A549 (cell line): ENCODE measurements around the gene BRICD5.

Experiments
- CTCF ChIP-seq: fragments of >200 bp; sonication (Bioruptor Twin); formaldehyde crosslinking; IDR thresholded peaks from 3 replicates; pipeline ENCODE4 v1.5.1; 2016
- FOSB ChIP-seq: fragments of 250-450 bp; sonication (Bioruptor Pico); IDR thresholded peaks from 2 replicates; pipeline ENCODE4 v1.5.0; 2020; ENCODE audit warnings: mild to moderate bottlenecking, moderate library complexity
- GATA3 ChIP-seq: IDR thresholded peaks from 2 replicates; pipeline ENCODE4 v1.6.1; 2012; ENCODE audit warnings: borderline replicate concordance
- NR3C1 ChIP-seq: fragments of >200 bp; sonication (Bioruptor Twin); formaldehyde crosslinking; IDR thresholded peaks from 3 replicates; pipeline ENCODE4 v1.6.1; 2017
- SMC3 ChIP-seq: fragments of >200 bp; sonication (Bioruptor Twin); formaldehyde crosslinking; IDR thresholded peaks from 3 replicates; pipeline ENCODE4 v1.6.1; 2018; ENCODE audit warnings: inconsistent platforms
- TF ChIP-seq, protein P1 (sequence below): fragments of 200-600 bp; sonication (generic); IDR thresholded peaks from 2 replicates; pipeline ENCODE4 v1.6.1; 2016; ENCODE audit warnings: antibody characterized with exemption, mild to moderate bottlenecking, moderate library complexity

- TF ChIP-seq CTCF (no peak), FOSB (CRISPR knock-in tag) (no peak), SMC3 (no peak), NR3C1 (no peak), GATA3 (no peak)
- TF ChIP-seq, protein P1, sequence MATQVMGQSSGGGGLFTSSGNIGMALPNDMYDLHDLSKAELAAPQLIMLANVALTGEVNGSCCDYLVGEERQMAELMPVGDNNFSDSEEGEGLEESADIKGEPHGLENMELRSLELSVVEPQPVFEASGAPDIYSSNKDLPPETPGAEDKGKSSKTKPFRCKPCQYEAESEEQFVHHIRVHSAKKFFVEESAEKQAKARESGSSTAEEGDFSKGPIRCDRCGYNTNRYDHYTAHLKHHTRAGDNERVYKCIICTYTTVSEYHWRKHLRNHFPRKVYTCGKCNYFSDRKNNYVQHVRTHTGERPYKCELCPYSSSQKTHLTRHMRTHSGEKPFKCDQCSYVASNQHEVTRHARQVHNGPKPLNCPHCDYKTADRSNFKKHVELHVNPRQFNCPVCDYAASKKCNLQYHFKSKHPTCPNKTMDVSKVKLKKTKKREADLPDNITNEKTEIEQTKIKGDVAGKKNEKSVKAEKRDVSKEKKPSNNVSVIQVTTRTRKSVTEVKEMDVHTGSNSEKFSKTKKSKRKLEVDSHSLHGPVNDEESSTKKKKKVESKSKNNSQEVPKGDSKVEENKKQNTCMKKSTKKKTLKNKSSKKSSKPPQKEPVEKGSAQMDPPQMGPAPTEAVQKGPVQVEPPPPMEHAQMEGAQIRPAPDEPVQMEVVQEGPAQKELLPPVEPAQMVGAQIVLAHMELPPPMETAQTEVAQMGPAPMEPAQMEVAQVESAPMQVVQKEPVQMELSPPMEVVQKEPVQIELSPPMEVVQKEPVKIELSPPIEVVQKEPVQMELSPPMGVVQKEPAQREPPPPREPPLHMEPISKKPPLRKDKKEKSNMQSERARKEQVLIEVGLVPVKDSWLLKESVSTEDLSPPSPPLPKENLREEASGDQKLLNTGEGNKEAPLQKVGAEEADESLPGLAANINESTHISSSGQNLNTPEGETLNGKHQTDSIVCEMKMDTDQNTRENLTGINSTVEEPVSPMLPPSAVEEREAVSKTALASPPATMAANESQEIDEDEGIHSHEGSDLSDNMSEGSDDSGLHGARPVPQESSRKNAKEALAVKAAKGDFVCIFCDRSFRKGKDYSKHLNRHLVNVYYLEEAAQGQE: no peak
Measured at GRCh38 chr16:2170080-2170479, 40.6 kb downstream of the BRICD5 start.
